ENCODE measurements around the gene PHF23. TPM values are rescaled to one million over a fixed set of nuclear protein-coding genes. Genes with fewer than 3 reads are reported as not detected.

PHF23 gene
- total RNA-seq = 10 to 100 TPM; 48.0 to 51.9 TPM
- polyA plus RNA-seq = 25.8 TPM

DNA sequence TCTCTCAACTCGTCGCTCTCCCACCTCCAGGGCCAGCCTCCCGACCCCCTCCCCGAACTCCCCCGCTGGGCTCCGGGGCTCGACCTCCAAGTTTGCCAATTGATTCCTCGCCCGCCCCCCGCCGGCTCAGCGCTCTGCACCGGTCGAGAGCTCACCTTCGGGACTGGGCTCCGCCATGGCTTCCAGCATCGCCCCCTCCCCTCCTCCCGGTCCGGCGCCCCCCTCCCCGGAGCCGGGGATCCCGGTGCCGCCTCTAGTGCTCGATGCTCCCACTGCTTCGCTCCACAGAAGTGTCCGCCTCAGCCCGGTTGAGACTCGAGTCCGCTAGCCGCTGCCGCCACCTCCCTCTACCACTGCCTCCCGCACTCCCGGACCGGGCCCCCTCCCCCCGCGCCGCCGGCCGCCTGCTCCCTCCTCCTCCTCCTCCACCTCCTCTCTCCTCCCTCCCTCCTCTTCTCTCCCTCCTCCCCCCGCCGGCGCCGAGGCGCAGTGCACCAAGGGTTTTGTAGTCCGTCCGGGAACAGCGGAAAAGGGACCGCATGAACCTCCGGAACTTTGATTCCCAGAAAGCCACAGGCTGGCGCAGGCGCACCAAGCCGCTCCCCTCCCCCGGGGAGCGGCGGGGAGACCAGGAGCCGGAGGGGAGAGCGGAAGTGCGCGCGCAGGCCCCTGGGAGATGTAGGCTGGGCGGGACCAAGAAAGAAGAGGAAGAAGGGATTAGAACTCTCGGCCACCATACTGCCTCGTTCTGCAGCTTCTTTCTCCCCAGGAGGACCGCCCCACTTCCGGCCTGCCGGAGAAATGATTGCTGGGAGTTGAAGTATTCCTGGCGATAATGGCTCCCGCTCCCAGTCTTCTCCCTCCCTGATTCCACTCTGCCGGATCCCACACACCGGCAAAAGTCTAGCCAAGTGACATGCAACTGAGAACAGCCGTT, at the start of gene PHF23:
PHF23 (minus strand) TSS at position 367 of the 937 bp plus-strand sequence; CDS start at position 189, 178 bp downstream.
- CTCF ChIA-PET = interaction anchor here (1.2 to 2.6 kb wide), 2 partner anchors 10 to 19 kb away, joined by 5 to 13 read pairs; partner anchors contain the start of genes ACADVL and DLG4
- peaks cover 41% of the 10 kb centered on the region for H3K4me1 ChIP-seq (ENCODE audit: insufficient read depth, low read length)
- peak within 1 kb of the TSS; percentile 93 to 99 (median 96) for H3K4me3 Mint-ChIP-seq

GRCh38 chr17:7285679-7286078, 46.4 kb upstream of the PHF23 start:
- POLR2A ChIA-PET = interaction anchor here (0.6 to 1.1 kb wide), 3 partner anchors 149 to 298 kb away, joined by 3 to 7 read pairs (median 4); partner anchors contain the start of genes MPDU1 and TMEM102
- Histone ChIP-seq H3K9me3 (ENCODE audit: low read length) (no peaks in the 10 kb centered on the region), H3K27ac (ENCODE audit: low read depth, low read length) (no peak overlapping the region), H3K4me1 (ENCODE audit: insufficient read depth, low read length) (peaks cover 19% of the 10 kb centered on the region), H3K36me3 (ENCODE audit: insufficient read depth, low read length) (no peaks in the 10 kb centered on the region), H3K27me3 (ENCODE audit: insufficient read depth, low read length, poor library complexity, severe bottlenecking) (peaks cover 8% of the 10 kb centered on the region), H3K4me3 (ENCODE audit: low read length) (no peak overlapping the region)
- Mint-ChIP-seq H3K36me3 (no peaks in the 10 kb centered on the region), H3K4me1 (peaks cover 3 to 23% (median 7%) of the 10 kb centered on the region in 3 donors), H3K27me3 (peaks cover 38 to 52% of the 10 kb centered on the region in 2 donors), H3K4me3 (no peak overlapping the region), H3K9me3 (no peaks in the 10 kb centered on the region), H3K27ac (no peak overlapping the region)
- DNase-seq = no peak
- CTCF ChIA-PET = interaction anchor here (1.2 to 8.4 kb wide), 2 partner anchors 12 to 240 kb away, joined by 4 to 87 read pairs; no protein-coding TSS in a partner anchor

More for the DNA sequence above, at the start of gene PHF23:
- DNase-seq = peak; percentile 95 to 97 (median 97)
- Mint-ChIP-seq H3K27me3 (peaks cover 0 to 11% of the 10 kb centered on the region in 2 donors), H3K9me3 (peaks cover 0 to 3% (median 0%) of the 10 kb centered on the region in 5 donors), H3K36me3 (peaks cover 0 to 76% (median 23%) of the 10 kb centered on the region in 3 donors), H3K4me1 (peaks cover 51 to 67% (median 57%) of the 10 kb centered on the region in 3 donors), H3K27ac (peak within 1 kb of the TSS; percentile 88 to 100 (median 98))
- peak within 1 kb of the TSS; percentile 90 for H3K27ac ChIP-seq (ENCODE audit: low read depth, low read length)
- no peaks in the 10 kb centered on the region for H3K27me3 ChIP-seq (ENCODE audit: insufficient read depth, low read length, poor library complexity, severe bottlenecking)
- H3K36me3 ChIP-seq (ENCODE audit: insufficient read depth, low read length) = peaks cover 25% of the 10 kb centered on the region
- no peaks in the 10 kb centered on the region for H3K9me3 ChIP-seq (ENCODE audit: low read length)
- POLR2A ChIA-PET = interaction anchor here (0.6 to 4.3 kb wide), 9 partner anchors 12 to 448 kb away, joined by 3 to 31 read pairs (median 6); partner anchors contain the start of genes ACADVL, CTDNEP1, DLG4 and ELP5
- peak within 1 kb of the TSS; percentile 83 for H3K4me3 ChIP-seq (ENCODE audit: low read length)

DNA sequence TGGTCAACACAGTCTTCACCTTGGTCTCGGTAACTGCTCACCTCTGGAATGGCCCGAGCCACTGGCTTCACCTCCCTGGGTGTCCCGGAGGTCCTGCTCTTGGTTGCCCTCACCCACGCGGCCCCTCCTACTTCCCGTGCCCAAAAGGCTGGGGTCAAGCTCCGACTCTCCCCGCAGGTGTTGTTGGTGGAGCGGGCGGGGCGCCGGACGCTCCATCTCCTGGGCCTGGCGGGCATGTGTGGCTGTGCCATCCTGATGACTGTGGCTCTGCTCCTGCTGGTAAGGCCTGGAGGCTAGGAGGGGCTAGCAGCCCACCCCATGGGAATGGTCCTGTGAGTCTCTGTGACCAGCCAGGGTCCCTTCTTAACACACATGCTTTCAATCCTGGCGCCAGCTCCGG, 45.7 kb upstream of the PHF23 start:
- Mint-ChIP-seq H3K4me3 (no peak overlapping the region), H3K9me3 (no peaks in the 10 kb centered on the region), H3K27ac (peak overlapping the region in 1 of 8 donors; percentile 65), H3K36me3 (no peaks in the 10 kb centered on the region), H3K4me1 (peaks cover 11 to 25% (median 14%) of the 10 kb centered on the region in 3 donors), H3K27me3 (peaks cover 36 to 52% of the 10 kb centered on the region in 2 donors)
- POLR2A ChIA-PET = no interaction called here
- Histone ChIP-seq H3K4me3 (ENCODE audit: low read length) (no peak overlapping the region), H3K27ac (ENCODE audit: low read depth, low read length) (no peak overlapping the region), H3K9me3 (ENCODE audit: low read length) (no peaks in the 10 kb centered on the region), H3K36me3 (ENCODE audit: insufficient read depth, low read length) (no peaks in the 10 kb centered on the region), H3K27me3 (ENCODE audit: insufficient read depth, low read length, poor library complexity, severe bottlenecking) (peaks cover 8% of the 10 kb centered on the region), H3K4me1 (ENCODE audit: insufficient read depth, low read length) (peaks cover 20% of the 10 kb centered on the region)
- CTCF ChIA-PET = interaction anchor here (8.4 kb wide), 1 partner anchor 13 kb away, joined by 87 read pairs; no protein-coding TSS in a partner anchor
- no peak for DNase-seq

GRCh38 chr17:7283471-7284216, 44.4 kb upstream of the PHF23 start:
- ChIA-PET POLR2A (interaction anchor here (0.7 to 1.0 kb wide), 3 partner anchors 10 to 152 kb away, joined by 3 to 4 read pairs (median 3); partner anchors contain the start of gene TMEM102), CTCF (interaction anchor here (1.1 to 8.4 kb wide), 4 partner anchors 9 to 72 kb away, joined by 3 to 87 read pairs (median 6); no protein-coding TSS in a partner anchor)
- H3K36me3 Mint-ChIP-seq = no peaks in the 10 kb centered on the region
- H3K27me3 Mint-ChIP-seq = peaks cover 34 to 51% of the 10 kb centered on the region in 2 donors
- Histone ChIP-seq H3K36me3 (ENCODE audit: insufficient read depth, low read length) (no peaks in the 10 kb centered on the region), H3K27ac (ENCODE audit: low read depth, low read length) (no peak overlapping the region), H3K4me3 (ENCODE audit: low read length) (no peak overlapping the region), H3K4me1 (ENCODE audit: insufficient read depth, low read length) (peaks cover 20% of the 10 kb centered on the region), H3K27me3 (ENCODE audit: insufficient read depth, low read length, poor library complexity, severe bottlenecking) (peaks cover 8% of the 10 kb centered on the region), H3K9me3 (ENCODE audit: low read length) (no peaks in the 10 kb centered on the region)
- no peak for DNase-seq
- no peak overlapping the region for H3K27ac Mint-ChIP-seq
- H3K4me1 Mint-ChIP-seq = peaks cover 13 to 25% (median 14%) of the 10 kb centered on the region in 3 donors
- H3K4me3 Mint-ChIP-seq = peak overlapping the region in 1 of 7 donors; percentile 41
- no peaks in the 10 kb centered on the region for H3K9me3 Mint-ChIP-seq

GRCh38 chr17:7282752-7283321, 43.6 kb upstream of the PHF23 start:
- no peaks in the 10 kb centered on the region for H3K9me3 ChIP-seq (ENCODE audit: low read length)
- DNase-seq = no peak
- peaks cover 8% of the 10 kb centered on the region for H3K27me3 ChIP-seq (ENCODE audit: insufficient read depth, low read length, poor library complexity, severe bottlenecking)
- no peaks in the 10 kb centered on the region for H3K36me3 ChIP-seq (ENCODE audit: insufficient read depth, low read length)
- H3K4me1 ChIP-seq (ENCODE audit: insufficient read depth, low read length) = peaks cover 20% of the 10 kb centered on the region
- Mint-ChIP-seq H3K27ac (peak overlapping the region in 1 of 8 donors; percentile 24), H3K27me3 (peaks cover 28 to 48% of the 10 kb centered on the region in 2 donors), H3K36me3 (no peaks in the 10 kb centered on the region), H3K4me1 (peaks cover 13 to 25% (median 14%) of the 10 kb centered on the region in 3 donors), H3K9me3 (no peaks in the 10 kb centered on the region), H3K4me3 (peak overlapping the region in 2 of 7 donors; percentile 32 to 49)
- ChIA-PET CTCF (interaction anchor here (1.4 to 8.4 kb wide), 4 partner anchors 10 to 105 kb away, joined by 3 to 87 read pairs (median 6); no protein-coding TSS in a partner anchor), POLR2A (interaction anchor here (0.7 to 1.0 kb wide), 3 partner anchors 11 to 152 kb away, joined by 3 to 4 read pairs (median 3); partner anchors contain the start of gene TMEM102)
- no peak overlapping the region for H3K27ac ChIP-seq (ENCODE audit: low read depth, low read length)
- no peak overlapping the region for H3K4me3 ChIP-seq (ENCODE audit: low read length)

GRCh38 chr17:7281953-7282751, 42.9 kb upstream of the PHF23 start:
- H3K9me3 Mint-ChIP-seq = no peaks in the 10 kb centered on the region
- Histone ChIP-seq H3K27ac (ENCODE audit: low read depth, low read length) (no peak overlapping the region), H3K36me3 (ENCODE audit: insufficient read depth, low read length) (no peaks in the 10 kb centered on the region), H3K9me3 (ENCODE audit: low read length) (no peaks in the 10 kb centered on the region), H3K27me3 (ENCODE audit: insufficient read depth, low read length, poor library complexity, severe bottlenecking) (peaks cover 8% of the 10 kb centered on the region), H3K4me1 (ENCODE audit: insufficient read depth, low read length) (peaks cover 20% of the 10 kb centered on the region), H3K4me3 (ENCODE audit: low read length) (no peak overlapping the region)
- H3K27me3 Mint-ChIP-seq = peaks cover 27 to 43% of the 10 kb centered on the region in 2 donors
- peak overlapping the region; percentile 63 to 84 (median 80) for H3K4me3 Mint-ChIP-seq
- POLR2A ChIA-PET = interaction anchor here (1.0 to 1.5 kb wide), 2 partner anchors 11 to 14 kb away, joined by 4 to 6 read pairs; no protein-coding TSS in a partner anchor
- H3K27ac Mint-ChIP-seq = peak overlapping the region in 1 of 8 donors; percentile 24
- H3K4me1 Mint-ChIP-seq = peaks cover 13 to 25% (median 14%) of the 10 kb centered on the region in 3 donors
- CTCF ChIA-PET = interaction anchor here (1.4 to 8.4 kb wide), 7 partner anchors 11 to 155 kb away, joined by 3 to 87 read pairs (median 6); no protein-coding TSS in a partner anchor
- DNase-seq = peak in 1 of 5 donors; percentile 19
- no peaks in the 10 kb centered on the region for H3K36me3 Mint-ChIP-seq

All from CD8-positive, alpha-beta memory T cell (primary cell).